Left lobe of liver (tissue), 2 donors: ENCODE data around the gene SDCCAG8. TPM values are rescaled to one million over a fixed set of nuclear protein-coding genes. Genes with fewer than 3 reads are reported as not detected.
A peak's percentile ranks its signal among the peaks of the same experiment; 100 is the strongest.

ENCODE experiments used
- ATAC-seq: fragments of 200-7000 bp; cut with Tn5 transposase; one replicate; pipeline ENCODE4 v1.9.1; 2020; ENCODE audit warnings: mild to moderate bottlenecking, moderate library complexity
- DNase-seq: peaks from one replicate; pipeline ENCODE4 v3.0.0-alpha.2; 2020; ENCODE audit warnings: low spot score
- total RNA-seq: library from RNA; stranded (reverse); gene quantifications from one replicate; pipeline ENCODE4 v1.2.1, GENCODE V29; 2021
- donor health status: DM: no; HTN: no; CAD: no; lungs with moderate emphysema.
- donor health status: DM: no; HTN: yes; CAD: no.

The SDCCAG8 gene
- total RNA-seq, 1 donor from 2014 or later = 15.2 TPM

DNA sequence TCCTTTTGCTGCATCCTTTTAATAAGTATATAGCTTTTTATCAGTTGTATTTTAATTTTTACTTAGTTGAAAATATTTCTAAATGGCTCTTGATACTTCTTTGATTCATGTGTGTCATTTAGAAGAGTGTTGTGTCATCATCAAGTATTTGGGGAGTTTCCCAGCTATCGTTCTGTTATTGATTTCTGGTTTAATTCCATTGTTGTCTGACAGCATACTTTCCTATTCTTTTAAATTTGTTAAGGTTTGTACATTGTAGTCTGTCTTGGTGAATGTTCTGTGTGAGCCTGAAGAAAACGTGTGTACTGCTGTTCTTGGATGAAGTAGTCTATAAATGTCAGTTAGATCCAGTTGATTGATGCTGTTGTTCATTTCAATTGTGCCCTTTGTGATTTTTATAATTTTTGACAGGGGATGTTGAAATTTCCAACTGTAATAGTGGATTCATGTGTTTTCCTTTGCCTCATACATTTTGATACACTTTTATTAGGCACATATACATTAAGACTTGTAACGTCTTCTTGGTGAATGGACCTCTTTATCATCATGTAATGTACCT is 24.8 kb downstream of the SDCCAG8 start:
- DNase-seq (no peak), ATAC-seq (no peak)

DNA sequence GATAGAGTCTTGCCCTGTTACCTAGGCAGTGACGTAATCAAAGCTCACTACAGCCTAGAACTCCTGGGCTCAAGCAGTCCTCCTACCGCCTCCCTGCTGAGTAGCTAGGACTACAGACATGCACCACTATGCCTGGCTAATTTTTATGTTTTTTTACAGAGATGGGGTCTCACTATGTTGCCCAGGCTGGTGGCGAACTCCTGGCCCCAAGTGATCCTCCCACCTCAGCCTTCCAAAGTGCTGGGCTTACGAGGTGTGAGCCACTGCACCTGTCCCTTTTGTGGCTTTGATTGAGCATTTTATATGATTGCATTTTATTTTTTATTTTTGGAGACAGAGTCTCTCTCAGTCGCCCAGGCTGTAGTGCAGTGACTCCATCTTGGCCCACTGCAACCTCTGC is 25.8 kb downstream of the SDCCAG8 start:
- ATAC-seq (no peak), DNase-seq (no peak)

DNA sequence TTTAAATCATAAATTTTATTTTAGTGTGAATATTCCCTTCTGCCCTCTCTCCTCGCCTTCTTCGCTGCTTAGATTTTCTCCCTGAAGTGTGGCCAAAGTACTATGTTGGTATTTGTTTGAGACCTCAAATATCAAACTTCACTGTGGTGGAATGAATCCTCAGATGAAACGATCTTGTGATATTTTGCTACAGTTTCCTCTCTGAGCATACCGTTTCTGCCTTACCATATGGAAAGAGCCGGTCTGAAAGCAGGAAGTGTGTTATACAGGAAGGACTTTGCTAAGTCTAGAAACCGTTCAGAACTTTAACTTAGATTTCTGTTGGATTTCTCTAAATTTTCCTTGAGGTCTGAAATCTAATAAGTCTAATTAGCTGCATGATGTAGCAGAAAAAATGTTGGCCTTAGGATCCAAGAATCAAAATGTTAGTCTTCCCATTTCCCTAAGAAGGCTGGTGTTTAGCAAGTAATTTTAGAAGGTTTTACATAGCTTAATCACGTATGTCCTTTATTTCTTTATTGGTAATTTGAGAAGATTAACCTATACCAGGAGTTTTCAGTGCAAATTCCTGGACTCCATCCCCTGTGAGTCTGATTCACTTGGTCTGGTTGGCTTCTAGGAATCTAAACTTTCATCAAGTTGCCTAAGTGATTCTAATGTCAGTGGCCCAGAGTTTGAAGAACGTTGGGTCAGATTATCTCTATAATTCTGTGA is 30.7 kb downstream of the SDCCAG8 start:
- ATAC-seq (peak; percentile 25), DNase-seq (no peak)

DNA sequence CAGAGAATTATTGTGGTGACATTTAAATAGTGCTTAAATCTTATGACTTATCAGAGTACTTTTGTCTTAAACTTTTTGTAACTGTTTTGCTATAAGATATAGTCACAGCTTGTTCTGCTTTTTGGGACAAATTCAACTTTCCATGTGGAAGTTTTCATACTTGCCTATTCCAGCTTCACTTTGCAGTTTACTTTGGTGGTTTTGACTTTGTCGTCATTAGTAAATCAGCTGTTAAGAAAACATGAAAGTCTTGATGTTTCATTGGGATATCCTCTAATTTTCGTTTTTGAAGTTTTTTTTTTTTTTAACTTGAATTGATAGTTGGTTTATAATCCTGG is 31.3 kb downstream of the SDCCAG8 start:
- no peak for ATAC-seq
- DNase-seq = no peak

DNA sequence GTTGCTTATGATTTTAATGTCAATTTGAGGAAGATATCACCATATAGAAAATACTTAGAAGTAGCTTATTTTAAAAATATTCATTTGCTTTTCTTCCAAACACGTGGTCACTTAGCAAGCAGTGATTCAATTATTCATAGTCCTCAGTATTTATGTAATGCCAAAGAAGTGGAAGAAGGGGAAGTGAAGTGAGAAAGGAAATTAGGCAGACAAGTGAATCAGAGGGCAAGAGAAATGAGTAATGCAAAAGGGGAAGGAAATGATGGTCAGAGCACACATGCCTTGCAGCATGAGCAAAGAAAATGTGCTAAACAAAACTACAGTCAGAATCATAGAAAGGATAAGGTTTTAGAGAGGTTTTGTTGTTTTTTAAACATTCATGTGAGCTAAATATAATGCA is 31.8 kb downstream of the SDCCAG8 start:
- peak; percentile 39 for ATAC-seq
- DNase-seq = no peak

DNA sequence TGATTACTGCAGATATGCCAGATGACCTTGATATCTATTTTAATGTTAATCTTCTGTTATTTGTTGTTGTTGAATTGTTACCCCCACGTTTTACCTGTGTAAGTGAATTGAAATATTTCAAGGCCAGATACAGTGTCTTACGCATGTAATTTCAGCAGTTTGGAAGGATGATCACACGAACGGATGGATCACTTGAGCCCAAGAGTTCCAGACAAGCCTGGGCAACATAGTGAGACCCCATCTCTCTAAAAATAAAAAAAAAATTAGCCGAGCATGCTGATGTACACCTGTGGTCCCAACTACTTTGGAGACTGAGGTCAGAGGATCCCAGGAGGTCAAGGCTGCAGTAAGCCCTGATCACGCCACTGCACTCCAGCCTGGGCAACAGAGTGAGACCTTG is 32.2 kb downstream of the SDCCAG8 start:
- no peak for DNase-seq
- ATAC-seq = no peak

DNA sequence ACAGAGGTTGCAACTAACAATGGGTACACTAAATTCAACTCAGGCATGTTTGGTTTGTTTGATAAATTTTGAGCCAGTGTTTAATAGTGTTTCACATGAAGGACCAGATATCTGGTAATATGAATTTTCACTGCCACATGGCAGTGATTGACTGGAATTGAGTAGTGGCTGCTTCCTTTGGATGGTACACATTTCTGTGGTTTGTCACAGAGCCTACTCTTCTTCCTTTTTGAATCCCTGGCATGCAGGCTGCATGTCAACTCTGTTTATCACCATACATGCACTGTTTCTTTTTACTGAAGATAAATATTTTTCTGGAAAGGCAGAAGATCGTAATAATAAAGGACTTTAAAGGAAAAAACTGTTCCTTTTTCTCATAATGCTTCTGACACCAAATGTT is 35.5 kb downstream of the SDCCAG8 start:
- ATAC-seq (no peak), DNase-seq (no peak)

DNA sequence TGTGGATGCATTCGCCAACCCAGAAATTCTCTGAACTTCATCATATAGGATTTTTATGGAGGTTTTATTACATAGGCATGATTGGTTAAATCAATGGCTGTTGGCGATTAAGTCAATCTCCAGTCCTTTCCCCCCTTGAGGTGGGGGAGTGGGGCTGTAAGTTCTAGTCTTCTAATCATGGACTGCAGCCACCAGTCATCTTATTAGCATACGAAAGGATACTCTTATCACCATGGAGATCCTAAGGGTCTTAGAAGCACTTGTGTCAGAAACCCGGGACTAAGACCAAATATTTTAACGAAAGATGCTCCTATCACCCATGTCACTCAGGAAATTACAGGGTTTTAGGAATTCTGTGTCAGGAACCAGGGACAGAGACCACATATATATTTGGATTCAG is 36.3 kb downstream of the SDCCAG8 start:
- DNase-seq = no peak
- no peak for ATAC-seq

DNA sequence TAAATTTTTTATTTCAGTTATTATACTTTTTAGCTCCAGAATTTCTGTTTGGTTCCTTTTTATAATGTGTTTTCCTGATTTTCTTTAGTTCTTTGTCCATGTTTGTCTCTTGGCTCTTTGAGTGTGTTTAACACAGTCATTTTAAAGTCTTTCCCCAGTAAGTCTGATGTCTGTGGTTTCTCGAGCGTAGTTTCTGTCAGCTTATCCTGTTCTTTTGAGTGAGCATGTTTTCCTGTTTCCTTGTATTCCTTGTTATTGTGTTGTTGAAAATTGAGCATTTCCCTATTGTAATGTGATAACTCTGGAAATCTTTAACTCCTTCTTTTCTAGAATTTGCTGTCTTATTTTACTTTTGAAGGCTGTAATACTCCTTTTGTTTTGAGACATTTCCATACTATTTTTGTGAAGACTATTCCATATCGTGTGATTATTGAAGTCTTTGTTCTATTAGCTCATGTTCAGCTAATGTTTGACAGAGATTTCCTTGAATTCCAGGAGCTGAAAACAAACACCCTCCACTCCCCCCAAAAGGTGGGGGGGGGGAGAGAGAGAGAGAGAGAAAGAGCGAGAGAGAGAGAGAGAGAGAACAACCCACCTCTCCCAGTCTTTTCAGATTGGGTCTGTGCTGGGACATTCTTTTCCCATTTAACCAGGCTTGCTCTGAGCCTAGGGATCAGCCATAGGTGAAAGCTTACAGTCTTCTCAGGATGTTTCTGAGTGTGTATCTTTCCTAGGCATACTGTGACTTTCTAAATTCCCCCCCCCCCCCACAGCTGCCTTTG is 38.3 kb downstream of the SDCCAG8 start:
- no peak for DNase-seq
- no peak for ATAC-seq

DNA sequence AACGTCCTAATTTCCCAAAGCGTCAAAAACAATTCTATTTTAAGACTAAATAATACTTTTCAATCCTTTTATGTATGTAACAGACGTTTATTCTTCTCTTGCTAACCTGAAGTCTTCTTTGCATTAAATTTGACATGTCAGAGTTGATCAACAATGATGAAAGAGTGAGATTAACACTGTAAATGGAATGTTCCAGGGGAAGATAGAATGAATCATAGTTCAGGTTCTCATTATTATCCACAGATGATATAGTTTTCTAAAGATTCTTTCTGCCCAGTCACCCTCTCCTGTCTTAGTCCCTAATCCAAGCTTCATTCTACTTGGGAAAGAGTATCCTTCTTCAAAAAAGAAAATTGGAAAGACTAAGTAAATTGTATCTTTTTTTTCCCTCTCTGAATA is 38.9 kb downstream of the SDCCAG8 start:
- ATAC-seq (no peak), DNase-seq (no peak)

DNA sequence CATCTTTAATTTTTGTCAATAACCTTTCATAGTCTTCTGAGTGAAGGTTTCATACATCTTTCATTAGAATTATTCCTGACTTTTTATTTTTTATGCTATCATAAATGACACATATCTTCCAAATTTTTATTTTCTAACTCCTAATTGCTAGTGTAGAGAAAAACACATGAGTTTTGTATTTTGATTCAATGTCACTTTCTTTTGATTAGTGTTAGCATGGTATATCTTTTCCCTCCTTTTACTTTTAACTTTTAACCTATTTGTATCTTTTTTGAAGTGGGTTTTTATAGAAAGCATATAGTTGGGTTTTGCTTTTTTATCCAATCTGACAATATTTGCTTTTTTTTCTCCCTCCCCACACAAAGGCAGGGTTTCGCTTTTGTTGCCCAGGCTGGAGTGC is 43.2 kb downstream of the SDCCAG8 start:
- DNase-seq (no peak), ATAC-seq (no peak)

DNA sequence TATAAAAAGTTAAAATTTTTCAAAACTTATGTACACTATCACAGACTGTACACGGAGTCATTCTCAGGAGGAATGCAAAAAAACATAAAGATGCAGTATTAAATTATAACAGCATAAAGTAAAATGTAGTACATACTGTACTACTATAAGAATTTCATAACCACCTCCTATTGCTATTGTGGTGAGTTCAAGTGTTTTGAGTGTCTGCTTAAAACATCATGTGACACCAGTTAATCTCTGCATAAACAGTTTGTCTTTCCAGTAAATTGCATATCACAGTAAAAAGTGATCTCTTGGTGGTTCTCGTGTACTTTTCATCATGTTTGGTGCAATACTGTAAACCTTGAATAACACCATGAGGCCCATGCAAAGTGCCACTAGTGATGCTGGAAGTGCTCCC is 45.2 kb downstream of the SDCCAG8 start:
- no peak for DNase-seq
- no peak for ATAC-seq

DNA sequence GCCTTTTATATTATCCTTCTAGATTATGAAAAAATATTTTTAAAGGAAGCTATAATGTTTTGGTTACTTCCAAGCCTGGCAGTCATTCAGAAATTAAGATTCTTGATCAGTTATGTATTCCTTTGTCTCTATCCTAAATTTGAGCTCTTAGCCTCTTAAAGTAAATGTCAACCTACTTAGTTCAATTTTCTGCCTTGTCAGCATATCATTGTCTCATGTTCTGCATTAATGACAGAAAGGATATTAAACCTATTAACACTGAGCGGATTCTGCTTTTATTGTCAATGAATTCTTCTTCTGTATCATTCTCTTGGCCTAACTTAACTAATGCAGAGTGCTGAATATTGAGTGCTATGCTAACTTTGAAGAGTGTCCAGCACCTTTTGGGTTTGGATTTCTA is 56.0 kb downstream of the SDCCAG8 start:
- DNase-seq (no peak), ATAC-seq (no peak)

DNA sequence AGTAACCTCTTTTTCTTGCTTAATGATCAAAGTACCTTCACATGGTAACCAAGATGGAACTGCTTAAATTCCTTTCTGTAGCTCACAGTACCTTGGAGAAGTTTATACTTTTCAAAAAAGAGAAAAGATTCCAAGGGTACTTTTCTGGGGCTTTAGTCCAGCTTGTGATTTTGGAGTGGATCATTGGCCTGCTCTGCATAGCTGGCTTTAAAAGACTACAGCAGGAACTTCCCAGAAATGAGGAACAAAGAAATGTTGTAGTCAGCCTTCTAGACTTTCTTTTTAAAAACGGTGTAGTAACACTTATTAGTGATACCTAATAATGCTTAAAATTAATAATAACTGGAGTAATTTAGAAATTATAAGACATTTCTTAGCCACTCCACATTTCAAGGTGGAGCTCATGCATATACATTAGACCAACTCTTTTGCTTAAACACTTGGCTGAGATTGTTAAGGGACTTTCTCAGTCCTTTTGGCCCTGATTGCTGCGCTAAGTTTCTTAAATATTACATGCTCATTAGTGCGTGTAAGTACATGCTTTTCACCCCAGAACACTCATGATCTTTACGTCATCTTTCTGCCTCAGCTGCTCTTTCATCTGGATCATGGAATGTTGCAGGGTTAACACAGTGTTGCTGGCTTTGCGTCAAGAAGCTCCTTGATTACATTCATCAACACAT is 57.3 kb downstream of the SDCCAG8 start:
- ATAC-seq (peak; percentile 23), DNase-seq (no peak)

DNA sequence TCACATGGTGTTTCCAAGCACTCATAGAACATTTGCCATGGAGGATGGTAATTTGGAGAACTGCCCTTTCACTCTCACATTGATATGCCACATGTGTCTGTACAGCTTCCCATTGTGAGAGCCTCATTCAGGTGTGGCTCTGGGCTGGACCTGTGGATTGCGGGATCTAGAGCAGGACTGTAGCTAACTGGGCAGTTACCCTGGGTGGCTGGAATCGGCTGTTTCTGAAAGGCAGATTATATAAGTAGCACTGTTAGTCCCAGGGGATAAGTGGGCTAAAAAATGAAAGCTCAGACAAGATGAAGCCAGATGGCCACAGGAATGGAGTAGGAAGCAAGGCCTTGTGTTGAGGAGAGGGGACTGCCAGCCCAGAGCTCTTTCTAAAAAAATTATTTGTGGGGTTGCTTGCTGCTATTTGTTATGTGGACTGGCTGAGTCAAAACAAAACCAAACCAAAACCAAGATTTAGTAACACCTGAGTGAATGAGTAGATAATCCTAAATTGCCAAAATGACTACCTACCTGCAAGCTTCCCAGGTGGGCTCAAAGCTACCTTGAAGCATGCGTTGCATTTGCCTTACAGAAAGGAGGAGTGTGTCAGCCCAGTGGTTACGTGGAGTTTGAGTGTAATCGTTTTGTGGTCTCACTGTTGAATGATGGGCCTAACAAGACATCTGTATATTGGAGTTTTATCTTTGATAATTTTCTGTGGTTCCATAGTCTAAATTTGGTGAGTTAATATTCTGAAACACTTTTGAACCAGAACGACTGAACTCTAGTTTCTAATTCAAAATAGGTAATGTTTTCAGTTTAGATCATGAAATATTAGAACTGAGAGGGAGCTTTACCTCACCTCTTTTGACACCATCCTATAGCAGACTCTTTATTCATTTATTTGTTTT is 58.0 kb downstream of the SDCCAG8 start:
- no peak for DNase-seq
- ATAC-seq = no peak

DNA sequence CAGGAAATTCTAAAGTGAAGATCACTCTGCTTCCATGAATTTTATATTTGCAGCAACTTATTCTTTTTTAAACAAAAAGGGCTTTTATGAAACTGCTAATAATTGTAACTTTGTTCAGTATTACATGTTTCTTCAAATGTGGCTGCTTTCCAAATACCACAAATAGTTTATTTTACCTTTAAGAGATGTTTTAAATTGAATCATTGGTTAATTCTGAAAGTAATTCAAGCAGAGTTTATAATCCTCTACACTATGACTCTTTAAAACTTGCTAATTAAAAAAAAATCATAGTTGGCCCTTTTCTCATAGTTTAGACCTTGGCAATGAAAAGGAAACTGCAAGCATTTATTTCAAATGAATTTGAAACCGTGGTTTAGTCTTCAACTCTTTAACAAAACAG is 59.6 kb downstream of the SDCCAG8 start:
- DNase-seq (no peak), ATAC-seq (no peak)

DNA sequence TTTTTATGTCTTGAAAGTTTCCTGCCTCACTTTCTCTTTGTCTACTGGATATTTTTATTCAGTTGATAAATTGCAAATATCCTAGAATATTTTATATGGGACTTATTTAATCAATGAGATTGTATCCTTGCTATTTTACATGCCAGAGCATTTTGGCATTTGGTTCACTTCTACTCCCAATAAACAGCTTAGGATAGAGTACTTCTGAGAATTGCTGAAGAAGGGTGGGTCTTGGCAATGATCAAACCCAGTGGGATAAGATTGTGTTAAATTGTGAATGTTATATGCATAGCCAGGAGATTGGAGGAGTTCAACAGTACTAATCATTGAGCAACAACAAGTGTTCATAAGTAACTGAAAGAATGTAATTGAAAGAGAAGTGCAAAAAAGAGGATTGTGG is 60.1 kb downstream of the SDCCAG8 start:
- DNase-seq = no peak
- no peak for ATAC-seq

DNA sequence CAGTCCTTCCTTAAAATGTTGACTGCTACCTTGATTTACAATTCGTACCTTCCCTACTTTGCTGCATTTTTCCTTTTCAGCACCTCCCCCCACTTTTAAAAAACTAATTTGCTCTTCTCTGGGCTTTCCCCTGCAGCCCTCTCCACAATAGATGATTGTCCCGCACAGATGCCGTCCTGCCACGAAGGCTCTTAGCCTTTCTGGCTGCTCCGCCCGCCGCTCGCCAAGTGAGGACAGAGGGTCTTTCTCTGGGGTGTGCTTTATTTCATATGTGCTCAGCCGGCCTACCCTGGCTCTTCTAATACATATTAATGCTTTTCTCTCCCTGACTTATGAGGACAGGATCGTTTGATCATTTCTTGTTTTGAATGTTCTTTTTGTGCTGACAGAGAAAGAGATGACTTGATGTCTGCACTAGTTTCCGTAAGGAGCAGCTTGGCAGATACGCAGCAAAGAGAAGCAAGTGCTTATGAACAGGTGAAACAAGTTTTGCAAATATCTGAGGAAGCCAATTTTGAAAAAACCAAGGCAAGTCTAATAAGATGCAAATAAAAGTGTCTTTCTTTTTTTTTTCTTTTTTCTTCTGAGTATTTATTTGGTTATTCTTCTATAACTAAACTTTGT is 60.6 kb downstream of the SDCCAG8 start:
- DNase-seq = no peak
- ATAC-seq = no peak

DNA sequence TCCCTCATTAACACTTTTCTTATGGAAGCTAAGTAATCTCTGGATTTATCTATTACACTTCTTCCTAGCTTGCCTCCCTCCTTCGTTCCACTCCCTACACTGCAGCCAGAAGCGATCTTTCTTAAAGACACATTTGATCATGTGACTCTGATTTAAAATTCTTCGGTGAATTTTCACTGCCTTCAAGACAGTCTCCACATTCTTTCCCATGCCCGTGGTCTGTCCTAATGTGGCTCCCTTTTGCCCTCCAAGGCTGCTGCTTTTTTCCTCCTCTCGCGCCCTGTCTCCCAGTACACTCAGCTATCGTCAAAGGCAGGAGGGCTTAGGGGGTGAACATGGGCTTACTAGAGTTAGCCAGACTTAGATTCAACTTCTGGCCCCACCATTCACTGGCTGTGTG is 64.4 kb downstream of the SDCCAG8 start:
- DNase-seq (no peak), ATAC-seq (no peak)

DNA sequence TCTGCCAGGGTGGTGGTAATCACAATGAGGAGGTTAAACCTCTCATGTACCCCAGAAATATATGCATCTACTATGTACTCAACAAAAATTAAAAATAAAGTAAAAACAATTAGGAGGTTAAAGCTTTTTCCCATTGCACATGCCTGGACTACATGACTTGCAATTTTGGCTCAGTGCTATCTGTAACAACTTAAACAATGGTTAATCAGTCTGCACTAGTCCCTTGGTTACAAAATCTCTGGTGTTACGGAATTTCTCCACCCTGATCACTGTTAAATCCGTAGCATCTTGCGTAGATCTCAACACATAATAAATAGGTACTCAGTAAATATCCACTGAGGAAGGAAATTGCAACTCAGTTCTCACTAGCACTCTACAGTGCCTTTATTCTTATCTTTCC is 66.5 kb downstream of the SDCCAG8 start:
- ATAC-seq = no peak
- DNase-seq = no peak
